Urothelium cell line (cell line): Measurements from ENCODE around the gene VPS52.

ENCODE experiments used
- DNase-seq: peaks from one replicate; pipeline ENCODE4 v3.0.0; 2011; ENCODE audit warnings: low spot score, mixed read lengths
- FAIRE-seq: peaks from 2 replicates; lab custom pipeline; 2011; peaks lifted over from hg19 to GRCh38; lab: Jason Lieb, UNC

Gene VPS52, protein sequence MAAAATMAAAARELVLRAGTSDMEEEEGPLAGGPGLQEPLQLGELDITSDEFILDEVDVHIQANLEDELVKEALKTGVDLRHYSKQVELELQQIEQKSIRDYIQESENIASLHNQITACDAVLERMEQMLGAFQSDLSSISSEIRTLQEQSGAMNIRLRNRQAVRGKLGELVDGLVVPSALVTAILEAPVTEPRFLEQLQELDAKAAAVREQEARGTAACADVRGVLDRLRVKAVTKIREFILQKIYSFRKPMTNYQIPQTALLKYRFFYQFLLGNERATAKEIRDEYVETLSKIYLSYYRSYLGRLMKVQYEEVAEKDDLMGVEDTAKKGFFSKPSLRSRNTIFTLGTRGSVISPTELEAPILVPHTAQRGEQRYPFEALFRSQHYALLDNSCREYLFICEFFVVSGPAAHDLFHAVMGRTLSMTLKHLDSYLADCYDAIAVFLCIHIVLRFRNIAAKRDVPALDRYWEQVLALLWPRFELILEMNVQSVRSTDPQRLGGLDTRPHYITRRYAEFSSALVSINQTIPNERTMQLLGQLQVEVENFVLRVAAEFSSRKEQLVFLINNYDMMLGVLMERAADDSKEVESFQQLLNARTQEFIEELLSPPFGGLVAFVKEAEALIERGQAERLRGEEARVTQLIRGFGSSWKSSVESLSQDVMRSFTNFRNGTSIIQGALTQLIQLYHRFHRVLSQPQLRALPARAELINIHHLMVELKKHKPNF

DNA sequence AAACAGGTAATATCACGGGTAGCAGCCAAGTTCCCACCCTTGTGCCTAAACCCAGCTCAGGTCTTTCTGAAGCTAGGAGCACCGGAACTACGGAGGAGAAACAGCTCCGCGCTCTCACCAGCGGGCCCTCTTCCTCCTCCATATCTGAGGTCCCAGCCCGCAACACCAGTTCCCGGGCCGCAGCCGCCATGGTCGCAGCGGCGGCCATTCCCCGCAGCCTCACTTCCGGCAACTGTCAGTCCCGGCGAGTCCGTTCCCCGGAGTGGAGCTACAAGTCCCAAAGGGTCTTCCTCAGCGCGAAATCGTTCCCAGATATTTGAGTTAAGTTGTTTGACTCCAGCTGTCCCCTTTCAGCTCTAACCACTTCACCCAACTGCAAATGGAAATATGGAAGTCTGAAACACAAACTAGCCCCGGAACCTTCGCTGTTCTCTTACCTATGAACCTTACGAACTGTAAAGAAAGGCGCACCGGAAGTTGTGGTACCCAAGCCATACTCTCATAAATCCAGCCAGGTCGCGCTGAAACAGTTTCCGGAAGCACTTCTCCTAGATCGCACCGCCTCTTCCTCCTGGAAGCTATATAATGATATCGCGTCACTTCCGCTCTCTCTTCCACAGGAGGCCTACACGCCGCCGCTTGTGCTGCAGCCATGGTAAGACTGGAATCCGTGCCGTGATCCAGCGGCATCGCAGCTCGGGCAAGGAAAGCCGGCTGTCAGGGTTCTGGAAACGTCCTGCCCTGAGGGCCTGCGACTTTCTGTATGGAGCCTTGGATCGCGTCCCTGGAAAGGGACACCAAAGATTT, at the start of gene VPS52, which contains the start of gene RPS18:
TSS of gene VPS52 (minus strand) at position 409 of the 807 bp plus-strand sequence. CDS start at position 208, 201 bp downstream.
TSS of gene RPS18 (plus strand) at position 608 of the 807 bp plus-strand sequence. CDS start at position 653, 45 bp downstream.
- no peak for FAIRE-seq

DNA sequence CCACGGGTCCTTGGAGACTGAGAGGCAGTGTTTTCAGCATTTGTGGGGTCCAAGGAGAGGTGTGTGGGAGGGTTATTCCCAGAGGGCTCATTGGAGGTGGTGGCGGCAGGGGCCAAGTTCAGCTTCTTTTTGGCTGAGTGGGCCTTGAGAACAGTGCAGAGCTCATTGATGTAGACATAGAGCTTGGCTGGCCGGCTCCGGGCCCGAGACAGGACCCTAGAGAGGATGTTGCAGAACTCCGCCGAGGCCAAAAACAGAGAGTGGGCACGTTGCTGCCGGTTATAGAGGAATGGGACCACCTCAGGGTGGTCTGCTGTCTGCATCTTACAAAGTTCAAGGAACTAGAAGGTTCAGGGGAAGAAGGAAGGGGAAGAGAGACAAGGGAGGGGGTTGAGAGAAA, 49.6 kb upstream of the VPS52 start:
- DNase-seq (no peak), FAIRE-seq (no peak)

More for the DNA sequence above, at the start of gene VPS52, which contains the start of gene RPS18:
- peak; percentile 92 for DNase-seq

DNA sequence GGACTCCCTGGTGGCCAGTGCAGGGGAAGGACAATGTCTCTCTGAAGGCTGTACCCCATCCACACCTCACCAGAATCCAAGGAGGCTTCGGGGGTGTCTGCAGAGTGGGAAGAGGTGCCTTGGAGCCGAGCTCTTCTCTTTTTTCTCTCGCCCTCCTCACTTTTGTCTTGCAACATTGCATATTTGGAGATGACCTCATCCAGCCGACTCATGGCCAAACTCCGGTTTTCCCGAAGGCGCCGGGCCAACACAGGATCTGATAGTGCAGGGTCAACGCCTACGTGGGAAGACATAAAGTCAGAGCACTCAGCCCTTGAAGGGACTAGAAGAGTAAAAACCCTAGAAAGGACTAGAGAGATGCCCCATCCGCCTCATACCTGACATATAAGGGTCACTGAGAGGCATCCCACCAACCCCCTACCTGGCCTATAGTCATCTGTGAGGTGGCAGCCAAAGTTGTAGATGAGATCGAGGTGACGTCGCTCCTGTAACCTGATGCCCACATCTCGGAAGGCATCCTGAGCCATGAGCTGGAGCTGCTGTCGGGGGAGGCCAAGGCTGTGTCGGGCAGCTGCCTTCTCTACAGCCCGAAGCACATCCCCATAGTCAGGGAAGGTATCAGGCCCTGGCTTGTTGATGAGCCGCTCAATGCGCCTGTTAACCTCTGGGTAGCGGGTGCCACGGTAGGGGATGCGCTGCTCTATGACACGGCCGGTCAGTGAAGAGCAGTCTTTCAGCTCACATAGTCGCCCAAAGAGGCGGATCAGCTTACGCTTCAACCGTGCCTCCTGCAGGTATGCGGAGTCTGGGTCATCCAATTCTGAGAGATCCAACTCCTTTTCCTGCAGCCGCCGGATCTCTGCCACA, 48.9 kb upstream of the VPS52 start:
- DNase-seq: no peak
- no peak for FAIRE-seq

DNA sequence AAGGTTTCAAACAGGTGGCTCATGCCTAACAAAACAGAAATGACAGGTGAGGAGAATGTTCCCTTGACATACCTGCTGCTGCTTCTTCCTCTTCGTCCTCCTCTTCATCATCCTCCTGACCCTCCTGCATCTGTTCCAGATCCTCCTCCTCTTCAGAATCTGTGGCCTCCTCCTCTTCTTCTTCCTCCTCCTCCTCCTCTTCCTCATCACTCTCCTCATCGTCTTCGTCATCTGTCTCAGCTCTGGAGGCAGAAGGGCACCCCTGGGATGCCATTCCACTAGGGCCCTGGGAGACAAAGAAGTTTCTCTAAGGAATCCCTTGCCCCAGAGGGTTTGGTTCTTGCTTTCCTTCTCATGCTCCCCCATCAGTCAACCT, 48.3 kb upstream of the VPS52 start:
- FAIRE-seq: no peak
- DNase-seq: no peak

DNA sequence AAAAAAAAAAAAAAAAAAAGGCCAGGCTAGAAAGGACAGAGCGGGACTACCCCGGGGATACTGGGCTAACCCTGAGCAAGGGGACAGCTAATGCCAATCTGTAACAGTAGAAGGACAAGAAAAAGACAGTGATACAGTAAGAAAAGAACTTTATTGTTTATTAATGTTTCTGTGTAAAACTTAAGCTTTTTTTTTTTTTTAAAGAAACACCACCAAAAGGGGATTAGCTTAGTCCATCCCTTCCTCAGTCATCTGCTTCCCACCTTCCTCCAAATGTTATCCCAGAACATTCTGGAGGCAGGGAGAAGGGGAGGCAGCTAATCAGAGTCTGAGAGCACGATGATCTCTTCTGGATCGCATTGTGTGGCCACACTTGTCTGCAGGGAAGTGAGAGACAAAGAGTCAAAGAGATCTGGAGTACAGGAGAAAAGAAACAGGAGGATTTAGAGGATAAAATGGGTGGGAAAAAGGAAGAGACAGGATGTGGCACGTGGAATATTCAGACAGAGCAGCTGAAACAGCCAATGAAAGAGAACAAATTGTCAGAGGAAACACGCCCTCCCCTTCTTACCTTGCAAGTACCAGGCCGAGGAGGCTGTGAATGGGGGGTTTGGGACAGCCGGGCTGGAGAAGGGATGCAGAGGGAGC, 46.9 kb upstream of the VPS52 start:
- no peak for FAIRE-seq

DNA sequence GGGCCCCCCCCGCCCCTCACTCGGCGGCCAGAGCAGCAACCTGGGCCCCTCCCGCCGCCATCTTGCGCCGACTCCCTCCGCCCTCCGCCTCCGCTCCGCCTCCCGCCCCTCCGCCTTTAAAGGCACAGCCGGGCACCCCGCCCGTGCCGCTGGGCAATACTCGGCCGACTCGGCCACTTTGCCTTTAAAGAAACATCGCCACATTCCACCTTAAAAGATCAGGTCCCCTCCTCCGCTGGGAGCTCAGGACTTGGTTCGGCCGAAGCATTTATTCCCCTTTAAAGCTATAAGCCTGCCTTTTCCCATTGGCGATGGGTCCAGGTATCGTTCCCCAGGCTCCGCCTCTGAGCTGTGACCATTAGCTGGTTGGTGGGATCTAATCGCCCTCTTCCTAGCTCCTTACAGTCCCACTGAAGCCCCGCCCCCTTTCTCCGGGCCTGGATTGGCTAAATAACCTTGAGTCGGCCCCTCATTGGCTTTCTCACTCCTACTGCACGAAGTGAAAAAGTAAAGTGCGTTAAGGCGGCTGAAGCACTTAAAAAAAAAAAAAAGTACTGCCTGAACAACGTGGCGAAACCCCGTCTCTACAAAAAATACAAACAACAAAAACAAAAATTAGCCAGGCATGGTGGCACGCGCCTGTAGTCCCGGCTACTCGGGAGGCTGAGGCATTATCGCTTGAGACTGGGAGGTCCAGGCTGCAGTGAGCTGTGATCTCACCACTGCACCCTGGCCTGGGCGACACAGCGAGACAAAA, 46.2 kb upstream of the VPS52 start, which contains the start of gene ZBTB22:
TSS of gene ZBTB22 (minus strand) at position 76 of the 757 bp plus-strand sequence. CDS start 828 bp downstream, outside the sequence.
- FAIRE-seq: no peak
- peak; percentile 92 for DNase-seq

More for the DNA sequence above, 46.9 kb upstream of the VPS52 start:
- DNase-seq: no peak

DNA sequence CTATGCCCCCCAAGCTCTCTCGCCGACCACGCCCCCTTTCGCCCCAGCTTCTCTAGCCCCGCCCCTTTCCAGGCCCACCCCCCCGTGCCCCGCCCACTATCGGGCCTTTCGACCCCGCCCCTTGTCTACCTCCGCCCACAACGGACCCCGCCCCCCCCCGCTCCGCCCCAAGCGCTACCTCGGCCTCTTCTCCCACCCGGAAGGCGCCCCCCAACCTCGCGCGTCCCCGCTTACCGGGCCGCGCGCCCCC, 45.7 kb upstream of the VPS52 start:
- DNase-seq (no peak), FAIRE-seq (no peak)

DNA sequence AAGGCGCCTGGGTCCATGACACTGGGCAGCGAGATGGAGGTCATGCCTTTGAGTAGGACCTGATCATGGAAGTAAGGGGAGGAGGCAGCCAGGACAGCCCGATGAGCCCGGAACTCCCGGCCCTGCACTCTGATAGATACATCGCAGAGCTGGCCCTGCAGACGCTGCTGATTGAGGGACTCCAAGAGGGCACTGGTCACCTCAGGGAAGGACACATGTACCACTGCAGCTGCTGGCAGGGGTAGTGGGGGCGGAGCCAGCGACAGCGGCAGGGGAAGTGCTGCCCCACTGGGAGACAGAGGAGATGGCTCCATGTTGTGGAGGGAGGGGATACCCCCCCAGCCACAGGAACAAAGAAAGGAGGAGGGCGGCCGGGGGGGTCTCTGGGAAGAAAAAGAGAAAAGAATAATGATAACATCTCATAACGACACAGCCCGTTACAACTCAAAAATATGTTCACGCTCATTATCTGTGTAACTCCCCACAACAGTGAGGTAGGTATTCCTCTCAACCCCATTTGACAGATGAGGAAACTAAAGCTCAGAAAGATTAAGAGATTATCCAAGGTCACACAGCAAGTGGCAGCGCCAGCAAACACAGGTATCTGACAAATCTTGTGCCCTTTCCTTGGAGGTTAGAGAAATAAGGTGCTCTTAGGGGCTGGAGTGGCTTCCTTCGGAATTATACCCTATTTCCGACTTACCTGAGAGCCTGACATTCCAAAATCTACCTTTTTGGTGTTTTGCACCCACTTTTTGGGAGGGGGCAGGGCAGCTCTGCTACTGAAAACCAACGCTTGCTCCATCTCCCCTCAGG, 45.1 kb upstream of the VPS52 start:
- FAIRE-seq (no peak), DNase-seq (no peak)

DNA sequence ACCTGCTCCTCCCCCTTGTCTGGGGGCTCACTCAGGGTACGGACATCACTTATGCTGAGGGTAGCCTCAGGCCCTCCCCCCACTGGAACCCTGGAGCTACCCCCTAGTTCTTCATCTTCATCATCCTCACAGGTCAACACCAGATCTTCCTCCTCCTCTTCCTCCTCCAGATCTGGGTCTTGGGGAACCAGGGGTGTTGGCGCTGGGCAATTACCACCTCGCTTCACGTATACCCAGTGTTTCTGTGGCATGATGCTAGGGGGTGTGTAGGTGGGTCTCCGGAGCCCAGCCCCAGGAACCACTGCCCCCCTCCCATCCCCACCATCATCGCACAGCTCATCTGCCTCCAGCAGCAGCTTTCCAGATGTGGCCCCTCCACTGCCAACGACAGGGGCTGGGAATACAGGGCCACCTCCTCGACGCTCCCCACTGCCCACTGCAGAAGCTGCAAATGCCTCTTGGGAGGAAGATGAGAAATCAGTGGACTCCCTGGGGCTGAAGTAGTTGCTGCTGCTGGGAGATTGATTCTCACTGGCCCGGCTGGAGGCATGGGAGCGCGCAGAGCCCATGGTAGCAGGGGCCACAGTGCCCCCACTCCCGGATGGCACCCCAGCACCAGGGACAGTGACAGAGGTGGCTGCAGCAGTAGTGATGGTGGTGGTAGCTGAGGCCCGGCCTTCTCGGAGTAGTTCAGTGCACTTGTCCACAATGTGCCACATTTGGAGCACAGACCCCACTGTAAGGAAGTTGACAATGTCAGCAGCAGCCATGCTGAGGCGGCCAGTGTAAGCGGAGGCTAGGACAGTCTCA, 44.3 kb upstream of the VPS52 start:
- no peak for DNase-seq
- no peak for FAIRE-seq

DNA sequence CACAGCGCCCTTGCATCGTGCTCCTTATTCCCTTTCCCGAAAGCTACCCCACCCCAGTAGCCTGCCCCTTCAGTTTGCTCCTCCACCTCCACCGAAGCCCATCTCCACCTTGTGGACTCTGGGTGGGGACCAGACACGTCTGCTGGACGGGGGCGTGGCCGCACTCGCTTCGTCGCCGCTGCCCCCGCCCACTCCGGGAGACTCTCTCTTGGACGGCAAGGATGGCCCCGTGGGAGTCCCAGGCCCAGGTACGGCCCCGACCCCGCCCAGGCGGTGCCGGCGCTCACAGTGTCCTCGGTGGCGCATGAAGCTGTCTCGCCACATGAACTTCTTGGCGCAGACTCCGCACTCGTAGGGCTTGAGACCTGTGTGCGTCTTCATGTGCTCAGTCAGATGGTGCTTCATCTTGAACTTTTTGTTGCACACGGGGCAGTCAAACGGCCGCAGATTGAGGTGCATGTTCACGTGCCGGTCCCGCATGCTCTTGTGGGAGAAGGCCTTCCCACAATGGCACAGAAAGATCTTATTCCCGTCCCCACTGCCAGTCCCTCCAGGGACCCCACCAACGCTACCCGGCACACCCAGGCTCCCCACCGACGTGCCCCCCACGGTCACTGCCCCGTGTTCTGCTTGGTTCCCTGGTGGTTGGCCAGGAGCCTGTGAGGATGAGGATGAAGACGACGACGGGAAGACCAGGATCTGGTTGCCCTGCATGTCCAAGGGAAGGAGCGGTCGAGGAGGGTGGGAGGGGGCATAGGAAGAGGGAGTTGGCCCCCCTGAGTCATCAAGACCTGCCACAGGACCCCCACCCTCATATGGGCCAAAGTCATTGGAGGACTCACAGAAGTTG, 43.5 kb upstream of the VPS52 start:
- FAIRE-seq: no peak
- DNase-seq: no peak

DNA sequence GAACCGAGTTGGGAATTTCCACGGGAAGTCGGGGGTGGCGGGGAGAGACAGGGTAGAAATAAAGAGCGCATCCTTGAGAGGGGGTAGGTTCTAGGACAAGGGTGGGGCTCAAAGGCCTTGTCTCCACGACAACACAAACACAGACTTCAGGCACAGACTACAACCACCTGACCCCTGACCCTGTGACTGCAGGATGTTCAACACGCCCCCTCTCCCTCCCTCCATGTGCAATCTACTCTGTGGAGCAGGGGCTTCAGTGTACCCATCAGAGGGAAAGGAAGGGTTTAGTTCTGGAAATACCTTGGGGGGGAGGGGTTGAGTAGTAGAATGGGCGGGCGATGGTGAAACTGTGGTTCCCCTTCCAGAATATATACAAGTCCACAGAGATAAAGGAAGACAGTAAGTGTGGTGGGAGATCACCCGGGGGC, 42.9 kb upstream of the VPS52 start:
- FAIRE-seq (peak; percentile 65), DNase-seq (peak; percentile 36)

DNA sequence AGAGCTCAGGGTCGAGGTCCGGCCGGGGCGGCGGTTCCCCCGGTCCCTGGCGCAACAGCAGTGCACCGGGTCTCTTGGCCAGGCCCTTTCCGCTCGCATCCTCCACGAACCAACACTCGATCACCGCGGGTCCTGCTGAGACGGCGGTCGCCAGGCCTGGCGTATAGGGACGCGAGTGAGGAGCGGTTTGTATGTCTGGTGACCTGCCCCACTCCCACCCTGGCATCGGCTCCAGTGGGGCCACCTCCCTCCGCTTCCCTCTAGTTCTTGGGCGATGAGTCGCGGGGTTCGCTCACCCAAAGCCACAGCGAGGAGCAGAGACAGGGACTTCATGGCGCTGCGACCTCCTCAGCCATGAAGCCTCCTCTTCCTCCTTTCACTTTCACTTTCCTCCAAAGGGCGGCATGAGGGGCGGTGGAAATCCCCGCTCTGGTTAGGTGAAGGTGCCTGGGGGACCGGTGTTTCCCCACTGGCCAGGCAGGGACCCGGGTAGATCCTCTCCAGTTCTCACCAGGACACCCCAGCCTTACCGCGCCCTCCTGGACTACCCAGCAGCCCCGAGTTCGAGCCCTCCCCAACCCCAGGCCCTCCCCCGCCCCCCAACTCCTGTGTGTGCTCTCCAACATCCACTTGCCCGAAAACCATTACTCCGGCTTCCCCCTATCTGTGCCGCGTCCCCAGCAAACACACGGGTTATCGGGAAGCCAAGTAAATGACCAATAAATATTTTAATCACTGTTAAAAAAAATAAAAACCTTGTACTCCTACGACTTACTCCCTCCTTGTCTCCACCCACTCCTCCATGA, 42.2 kb upstream of the VPS52 start, which contains the start of gene TAPBP:
TSS of gene TAPBP (minus strand) at position 370 of the 806 bp plus-strand sequence. CDS start at position 333, 37 bp downstream.
- peak; percentile 43 for DNase-seq
- FAIRE-seq: no peak

DNA sequence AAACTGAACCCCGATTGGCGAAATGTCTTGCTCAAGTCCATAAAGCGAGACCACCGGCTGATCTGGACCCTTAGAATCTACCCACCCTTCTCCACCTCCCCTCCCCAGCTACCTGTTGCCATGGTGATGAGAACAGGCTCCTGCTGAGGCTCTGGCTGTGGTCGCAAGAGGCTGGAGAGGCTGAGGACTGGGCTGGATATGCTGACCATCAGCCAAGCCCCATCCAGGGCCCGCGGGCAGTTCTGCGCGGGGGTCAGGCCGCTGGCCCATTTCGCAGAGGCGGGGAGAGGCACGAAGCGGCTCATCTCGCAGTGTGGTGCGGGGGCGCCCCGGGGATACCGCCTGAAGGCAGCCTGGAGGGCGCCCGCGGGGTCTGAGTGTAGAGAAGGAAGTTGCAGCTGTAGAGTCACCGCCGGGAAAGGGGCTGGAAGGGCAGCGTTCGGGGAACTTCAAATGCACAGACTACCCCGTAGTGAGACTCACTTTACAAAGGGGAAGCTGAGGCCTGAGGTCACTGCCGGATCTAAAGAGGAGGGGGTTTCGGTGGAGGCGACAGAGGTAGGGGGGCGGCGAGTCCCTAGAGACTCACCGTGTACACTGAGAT, 41.5 kb upstream of the VPS52 start:
- DNase-seq: peak; percentile 22
- no peak for FAIRE-seq

DNA sequence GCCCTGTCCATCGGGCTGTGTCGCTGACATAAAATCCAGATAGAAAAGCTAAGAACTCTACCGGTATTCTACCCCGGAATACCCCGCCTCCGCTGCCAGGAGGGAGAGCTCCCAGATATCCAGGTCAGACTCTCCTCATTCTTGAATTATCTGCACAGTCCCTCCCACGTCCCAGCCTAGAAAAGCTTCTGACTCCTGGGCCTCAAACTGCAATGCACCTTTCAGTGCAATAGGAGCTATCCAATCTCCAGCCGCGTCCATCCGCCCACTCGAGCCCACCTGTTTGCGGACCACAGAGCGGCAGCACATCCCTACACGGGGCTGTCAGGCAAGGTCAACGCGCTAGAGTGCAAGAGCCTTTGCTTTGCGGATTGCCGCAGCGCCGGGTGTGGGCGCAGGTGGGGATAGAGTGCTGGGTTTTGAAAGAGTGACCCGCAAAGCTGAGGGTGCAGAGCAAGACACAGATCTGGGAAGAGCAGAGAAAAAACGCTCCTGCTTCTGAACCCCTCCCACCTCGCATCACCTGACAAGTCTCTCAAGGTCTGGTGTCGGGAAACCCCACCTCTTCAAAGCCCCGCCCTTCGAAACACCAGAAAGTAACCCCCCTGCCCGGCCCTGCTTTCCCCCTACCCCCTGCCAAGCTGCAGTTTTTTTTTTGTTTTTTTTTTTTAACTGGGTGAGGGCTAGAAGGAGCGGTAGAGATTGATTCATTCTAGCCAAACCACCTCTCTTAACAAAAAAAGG, 40.9 kb upstream of the VPS52 start:
- FAIRE-seq (no peak), DNase-seq (peak; percentile 84)
